GM18867 (cell line): ENCODE measurements around the gene IQSEC1.
A peak's percentile ranks its signal among the peaks of the same experiment; 100 is the strongest.

Experiments
- ATAC-seq: cut with Tn5 transposase; IDR thresholded peaks from one replicate; pipeline ENCODE4 v1.9.1; 2021; ENCODE audit warnings: mild to moderate bottlenecking, moderate library complexity; ENCODE audit not compliant: unreplicated experiment

Gene IQSEC1

GRCh38 chr3:13107661-13108060, 34.4 kb upstream of the IQSEC1 start:
- no peak for ATAC-seq

GRCh38 chr3:13106308-13107001, 33.2 kb upstream of the IQSEC1 start:
- no peak for ATAC-seq

- no peak for ATAC-seq
Measured at GRCh38 chr3:13105896-13106250, 32.6 kb upstream of the IQSEC1 start.

GRCh38 chr3:13105181-13105895, 32.1 kb upstream of the IQSEC1 start:
- no peak for ATAC-seq

GRCh38 chr3:13104511-13104910, 31.3 kb upstream of the IQSEC1 start:
- ATAC-seq: no peak

GRCh38 chr3:13103416-13104058, 30.3 kb upstream of the IQSEC1 start:
- ATAC-seq: no peak

- no peak for ATAC-seq
Measured at GRCh38 chr3:13102386-13103345, 29.4 kb upstream of the IQSEC1 start.

GRCh38 chr3:13099707-13100106, 26.5 kb upstream of the IQSEC1 start:
- ATAC-seq: no peak

- no peak for ATAC-seq
Measured at GRCh38 chr3:13098192-13098988, 25.2 kb upstream of the IQSEC1 start.

GRCh38 chr3:13096356-13096755, 23.1 kb upstream of the IQSEC1 start:
- ATAC-seq: no peak

GRCh38 chr3:13095408-13095937, 22.2 kb upstream of the IQSEC1 start:
- ATAC-seq: no peak

- ATAC-seq: no peak
Measured at GRCh38 chr3:13093687-13094086, 20.5 kb upstream of the IQSEC1 start.

GRCh38 chr3:13092621-13093617, 19.7 kb upstream of the IQSEC1 start:
- no peak for ATAC-seq

GRCh38 chr3:13091898-13092611, 18.8 kb upstream of the IQSEC1 start:
- peak; percentile 53 for ATAC-seq

GRCh38 chr3:13088028-13089006, 15.1 kb upstream of the IQSEC1 start:
- ATAC-seq: peak; percentile 52

- no peak for ATAC-seq
Measured at GRCh38 chr3:13087320-13087990, 14.2 kb upstream of the IQSEC1 start.
